Muscle of leg (tissue), 11 donors: ENCODE results near the gene ANKRD30B. TPM values are rescaled to one million over a fixed set of nuclear protein-coding genes. Genes with fewer than 3 reads are reported as not detected.
"Not testable (repeated sequence)": the region's sequence is repeated elsewhere in the genome, so short reads cannot be mapped to it uniquely, and the experiment has no call there.

ENCODE experiments used
- DNase-seq: peaks from one replicate; pipeline ENCODE4 v3.0.0; 2013
- H3K27ac ChIP-seq: one replicate; pipeline ENCODE4 v1.5.1; 2013; ENCODE audit warnings: mild to moderate bottlenecking, low read length, control low read depth
- H3K27me3 ChIP-seq: one replicate; pipeline ENCODE4 v1.6.1; 2013; ENCODE audit warnings: low read length; ENCODE audit not compliant: control insufficient read depth, insufficient read depth
- H3K36me3 ChIP-seq: one replicate; pipeline ENCODE4 v1.6.1; 2013; ENCODE audit warnings: low read length; ENCODE audit not compliant: control insufficient read depth, insufficient read depth
- H3K4me1 ChIP-seq: one replicate; pipeline ENCODE4 v1.6.1; 2013; ENCODE audit warnings: low read length; ENCODE audit not compliant: control insufficient read depth, insufficient read depth
- H3K4me3 ChIP-seq: one replicate; pipeline ENCODE4 v1.5.1; 2013; ENCODE audit warnings: low read length, control low read depth
- H3K9me3 ChIP-seq: replicated peaks from 2 replicates; pipeline ENCODE4 v1.6.1; 2013; ENCODE audit warnings: low read depth, low read length; ENCODE audit not compliant: control insufficient read depth
- WGBS: methylation state at CpG from one replicate; pipeline ENCODE4 v1.1.5; 2013; ENCODE audit warnings: missing lambda C conversion rate; ENCODE audit not compliant: insufficient coverage; 5-methylcytosine and 5-hydroxymethylcytosine counted together
- polyA plus RNA-seq, 8 donors: library from polyadenylated mRNA; unstranded; fragments of 120-200 nt; gene quantifications; one replicate each; pipeline versions ENCODE4 v1.2.1 to v1.2.3, GENCODE V29; 2013; ENCODE audit warnings: inconsistent platforms in 1 of 8, low replicate concordance in 1 of 8; ENCODE audit not compliant: insufficient read length in 8 of 8, insufficient read depth in 1 of 8
- total RNA-seq: library from RNA; stranded (reverse); fragments of 120-200 nt; gene quantifications from one replicate; pipeline ENCODE4 v1.2.4, GENCODE V29; 2013

Gene ANKRD30B
- total and polyA plus RNA-seq, 9 donors = under 0.01 to 0.09 (median 0.06) TPM; not detected in 6

GRCh38 chr18:14855634-14856033 lies 107.7 kb downstream of the ANKRD30B start:
- no CpG with 5 or more reads among the region's 17 CpGs for WGBS
- H3K4me1 ChIP-seq = not testable (repeated sequence)

GRCh38 chr18:14856256-14856655 lies 108.3 kb downstream of the ANKRD30B start:
- not testable (repeated sequence) for H3K4me1 ChIP-seq, H3K27ac ChIP-seq, H3K27me3 ChIP-seq, H3K9me3 ChIP-seq, DNase-seq, H3K36me3 ChIP-seq, H3K4me3 ChIP-seq
- no CpG with 5 or more reads among the region's 20 CpGs for WGBS

More at GRCh38 chr18:14855634-14856033, 107.7 kb downstream of the ANKRD30B start:
- not testable (repeated sequence) for H3K36me3 ChIP-seq, H3K27me3 ChIP-seq, H3K27ac ChIP-seq, DNase-seq, H3K4me3 ChIP-seq, H3K9me3 ChIP-seq

GRCh38 chr18:14858514-14858913 lies 110.5 kb downstream of the ANKRD30B start:
- not testable (repeated sequence) for H3K4me1 ChIP-seq, H3K36me3 ChIP-seq, H3K27ac ChIP-seq, H3K27me3 ChIP-seq, DNase-seq, H3K4me3 ChIP-seq, H3K9me3 ChIP-seq
- no CpG with 5 or more reads among the region's 10 CpGs for WGBS

- H3K27ac ChIP-seq, DNase-seq, H3K4me1 ChIP-seq, H3K4me3 ChIP-seq, H3K27me3 ChIP-seq, H3K36me3 ChIP-seq, H3K9me3 ChIP-seq: not testable (repeated sequence)
- 87% methylated on average over 7 of the region's 15 CpGs for WGBS
Measured at GRCh38 chr18:14859995-14860394, 112.0 kb downstream of the ANKRD30B start.

- not testable (repeated sequence) for H3K27me3 ChIP-seq, H3K4me1 ChIP-seq, DNase-seq, H3K4me3 ChIP-seq, H3K36me3 ChIP-seq, H3K27ac ChIP-seq, H3K9me3 ChIP-seq
- 91% methylated on average over 14 of the region's 15 CpGs for WGBS
Measured at GRCh38 chr18:14866426-14866825, 118.5 kb downstream of the ANKRD30B start.

- H3K36me3 ChIP-seq, H3K4me3 ChIP-seq, H3K27ac ChIP-seq, H3K9me3 ChIP-seq, H3K27me3 ChIP-seq, H3K4me1 ChIP-seq, DNase-seq: not testable (repeated sequence)
- WGBS = 85% methylated on average over 4 of the region's 4 CpGs
Measured at GRCh38 chr18:14867988-14868387, 120.0 kb downstream of the ANKRD30B start.

- not testable (repeated sequence) for H3K27me3 ChIP-seq, H3K9me3 ChIP-seq, DNase-seq, H3K4me3 ChIP-seq, H3K36me3 ChIP-seq, H3K27ac ChIP-seq, H3K4me1 ChIP-seq
- WGBS = no CpG with 5 or more reads among the region's 4 CpGs
Measured at GRCh38 chr18:14868825-14869224, 120.9 kb downstream of the ANKRD30B start.

GRCh38 chr18:14878826-14879225 lies 130.9 kb downstream of the ANKRD30B start:
- not testable (repeated sequence) for H3K36me3 ChIP-seq, H3K27ac ChIP-seq, H3K4me3 ChIP-seq, H3K27me3 ChIP-seq, DNase-seq, H3K4me1 ChIP-seq, H3K9me3 ChIP-seq
- WGBS = 100% methylated on average over 1 of the region's 14 CpGs

GRCh38 chr18:14900435-14900834 lies 152.5 kb downstream of the ANKRD30B start:
- no peak overlapping the region for H3K4me3 ChIP-seq
- no peaks in the 10 kb centered on the region for H3K4me1 ChIP-seq
- no peak overlapping the region for H3K27ac ChIP-seq
- H3K27me3 ChIP-seq = no peaks in the 10 kb centered on the region
- WGBS = 100% methylated on average over 1 of the region's 1 CpG
- H3K36me3 ChIP-seq = no peaks in the 10 kb centered on the region
- no peak for DNase-seq
- H3K9me3 ChIP-seq = peaks cover 12% of the 10 kb centered on the region
